NT2/D1 (cell line): ENCODE results near the gene RSPRY1.
A peak's percentile ranks its signal among the peaks of the same experiment; 100 is the strongest.
"Not testable (repeated sequence)": the region's sequence is repeated elsewhere in the genome, so short reads cannot be mapped to it uniquely, and the experiment has no call there.

Experiments used
- DNase-seq: peaks from one replicate; pipeline ENCODE4 v3.0.0-alpha.2; 2011; ENCODE audit warnings: low read depth, low spot score
- H3K27me3 ChIP-seq: 2 replicates; pipeline ENCODE4 v1.6.0; 2011; ENCODE audit warnings: mild to moderate bottlenecking; ENCODE audit not compliant: insufficient read length, insufficient read depth
- H3K36me3 ChIP-seq: 2 replicates; pipeline ENCODE4 v1.6.1; 2011; ENCODE audit warnings: mild to moderate bottlenecking, low read length, mixed read lengths; ENCODE audit not compliant: insufficient read depth, insufficient read length
- H3K4me1 ChIP-seq: 2 replicates; pipeline ENCODE4 v1.5.1; 2011; ENCODE audit not compliant: insufficient read depth, insufficient read length
- H3K4me3 ChIP-seq: 2 replicates; pipeline ENCODE4 v1.5.1; 2011; ENCODE audit warnings: low read depth; ENCODE audit not compliant: insufficient read length
- H3K9ac ChIP-seq: 2 replicates; pipeline ENCODE4 v1.6.0; 2011; ENCODE audit warnings: low read depth; ENCODE audit not compliant: insufficient read length
- H3K9me3 ChIP-seq: 2 replicates; pipeline ENCODE4 v1.5.1; 2011; ENCODE audit warnings: mild to moderate bottlenecking, low read length; ENCODE audit not compliant: insufficient read depth
- SUZ12 ChIP-seq: IDR thresholded peaks from 2 replicates; pipeline ENCODE4 v1.6.1; 2011; ENCODE audit not compliant: insufficient read length, insufficient read depth; ENCODE audit errors: extremely low read depth
- YY1 ChIP-seq: IDR thresholded peaks from 2 replicates; pipeline ENCODE4 v1.6.1; 2011; ENCODE audit not compliant: insufficient read length, insufficient read depth
- ZNF274 ChIP-seq: IDR thresholded peaks from 2 replicates; pipeline ENCODE4 v1.6.1; 2011; ENCODE audit warnings: mild to moderate bottlenecking, low read depth, low read length

Gene RSPRY1

DNA sequence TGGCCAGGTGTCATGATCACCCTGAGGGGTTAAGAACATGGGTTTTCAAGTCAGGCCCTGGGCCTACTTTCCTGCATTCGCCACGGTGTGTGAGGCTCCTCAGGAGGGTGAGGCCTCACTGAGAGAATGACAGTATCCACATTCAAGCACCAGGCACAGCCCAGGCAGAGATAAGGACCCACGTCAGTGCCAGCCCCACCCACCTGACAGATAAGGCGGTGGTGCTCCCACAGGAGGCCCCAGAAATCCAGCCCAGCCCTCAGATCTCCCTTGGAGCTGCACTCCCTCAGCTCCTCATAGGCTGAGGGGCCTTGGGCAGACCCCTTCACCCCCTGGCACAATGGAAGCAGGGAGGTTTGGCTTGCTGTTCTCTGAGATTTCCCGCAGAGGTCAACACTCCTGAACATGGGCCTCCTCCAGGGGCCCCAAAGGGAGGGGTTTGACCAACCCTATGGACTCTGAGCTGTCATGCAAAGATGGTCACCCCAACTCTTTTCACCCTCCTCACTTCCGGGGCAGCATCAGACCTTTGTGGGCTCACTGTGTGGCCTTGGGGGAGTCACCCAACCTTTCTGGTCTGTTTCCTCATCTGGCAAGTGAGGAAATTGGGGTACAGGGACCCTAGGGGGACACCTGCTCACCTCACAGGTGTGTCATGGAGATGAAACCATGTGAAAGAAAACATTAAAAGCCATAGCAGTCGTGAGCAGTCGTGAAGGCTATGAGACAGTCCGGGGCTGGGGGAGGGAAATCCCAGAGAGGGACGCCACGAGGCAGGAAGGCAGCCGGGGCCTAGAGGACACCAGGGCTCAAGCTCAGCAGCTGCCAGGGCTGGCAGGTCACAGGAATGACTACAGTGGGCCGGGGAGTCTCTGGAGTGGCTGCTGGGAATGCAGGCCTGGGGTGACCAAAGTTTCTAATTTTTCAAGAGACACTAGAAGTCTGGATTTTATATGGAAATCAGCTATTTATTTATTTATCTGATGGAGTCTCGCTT is 83.0 kb downstream of the RSPRY1 start:
- TF ChIP-seq SUZ12 = no peak
- no peak for TF ChIP-seq YY1
- TF ChIP-seq ZNF274 = no peak
- no peaks in the 10 kb centered on the region for H3K36me3 ChIP-seq
- no peak overlapping the region for H3K9ac ChIP-seq
- H3K4me1 ChIP-seq = peaks cover 14% of the 10 kb centered on the region
- no peak for DNase-seq
- H3K27me3 ChIP-seq = no peaks in the 10 kb centered on the region
- H3K4me3 ChIP-seq = no peak overlapping the region
- H3K9me3 ChIP-seq = no peaks in the 10 kb centered on the region

DNA sequence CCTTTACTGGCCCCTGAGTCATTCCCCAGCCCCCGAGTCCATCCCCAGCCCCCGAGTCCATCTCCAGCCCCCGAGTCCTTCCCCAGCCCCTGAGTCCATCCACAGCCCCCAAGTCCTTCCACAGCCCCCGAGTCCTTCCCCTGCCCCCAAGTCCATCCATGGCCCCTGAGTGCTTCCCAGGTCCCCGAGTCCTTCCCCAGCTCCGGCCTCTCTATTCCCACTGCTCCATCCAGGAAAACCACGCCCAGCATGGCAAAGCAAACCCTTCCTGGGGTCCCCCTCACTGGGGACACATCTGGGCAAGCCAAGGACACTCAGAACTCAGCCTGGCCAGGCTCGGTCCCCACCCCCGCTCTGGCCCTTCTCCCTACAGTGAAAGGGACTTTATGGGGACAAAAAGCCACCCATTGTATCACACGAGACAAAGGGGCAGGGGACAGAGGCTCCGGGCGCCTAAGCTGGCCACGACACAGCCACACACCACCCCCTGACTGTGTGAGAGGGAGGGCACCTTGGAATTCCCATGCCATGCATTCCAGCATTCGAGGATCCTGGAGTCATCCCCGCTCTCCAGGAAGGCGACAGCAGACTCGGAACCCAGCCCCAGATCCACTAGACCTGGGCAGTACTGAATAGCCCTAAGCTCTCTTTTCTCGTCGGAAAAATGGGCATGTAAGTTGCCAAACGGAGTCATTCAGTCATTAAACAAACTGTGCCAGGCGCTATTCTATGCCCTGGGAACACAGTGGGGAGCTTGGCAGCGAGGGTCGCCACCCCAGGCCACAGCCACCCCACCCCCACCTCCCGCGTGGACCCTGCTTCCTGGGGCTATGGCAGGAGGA is 84.3 kb downstream of the RSPRY1 start:
- Histone ChIP-seq H3K27me3 (no peaks in the 10 kb centered on the region), H3K4me3 (no peak overlapping the region), H3K9ac (peak overlapping the region; percentile 16), H3K36me3 (no peaks in the 10 kb centered on the region), H3K4me1 (peaks cover 12% of the 10 kb centered on the region), H3K9me3 (no peaks in the 10 kb centered on the region)
- TF ChIP-seq ZNF274 (no peak), YY1 (no peak), SUZ12 (no peak)
- no peak for DNase-seq

DNA sequence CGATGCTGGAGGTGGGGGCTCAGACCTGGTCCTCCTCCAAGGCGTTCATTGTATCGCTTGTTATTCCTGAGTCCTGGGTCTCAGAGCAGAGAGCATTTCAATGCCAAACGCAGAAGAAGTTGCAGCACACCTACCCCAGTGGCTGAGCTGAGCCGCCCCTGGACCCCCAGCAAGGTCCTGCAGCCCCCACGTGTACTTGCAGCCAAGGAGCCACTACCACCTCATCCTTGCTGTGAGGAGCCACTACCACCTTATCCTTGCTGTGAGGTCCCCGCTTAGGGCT is 84.9 kb downstream of the RSPRY1 start:
- H3K9ac ChIP-seq = no peak overlapping the region
- DNase-seq = no peak
- peaks cover 12% of the 10 kb centered on the region for H3K4me1 ChIP-seq
- H3K27me3 ChIP-seq = no peaks in the 10 kb centered on the region
- H3K9me3 ChIP-seq = no peaks in the 10 kb centered on the region
- TF ChIP-seq YY1 = no peak
- TF ChIP-seq ZNF274 = no peak
- no peak for TF ChIP-seq SUZ12
- no peaks in the 10 kb centered on the region for H3K36me3 ChIP-seq
- H3K4me3 ChIP-seq = no peak overlapping the region

DNA sequence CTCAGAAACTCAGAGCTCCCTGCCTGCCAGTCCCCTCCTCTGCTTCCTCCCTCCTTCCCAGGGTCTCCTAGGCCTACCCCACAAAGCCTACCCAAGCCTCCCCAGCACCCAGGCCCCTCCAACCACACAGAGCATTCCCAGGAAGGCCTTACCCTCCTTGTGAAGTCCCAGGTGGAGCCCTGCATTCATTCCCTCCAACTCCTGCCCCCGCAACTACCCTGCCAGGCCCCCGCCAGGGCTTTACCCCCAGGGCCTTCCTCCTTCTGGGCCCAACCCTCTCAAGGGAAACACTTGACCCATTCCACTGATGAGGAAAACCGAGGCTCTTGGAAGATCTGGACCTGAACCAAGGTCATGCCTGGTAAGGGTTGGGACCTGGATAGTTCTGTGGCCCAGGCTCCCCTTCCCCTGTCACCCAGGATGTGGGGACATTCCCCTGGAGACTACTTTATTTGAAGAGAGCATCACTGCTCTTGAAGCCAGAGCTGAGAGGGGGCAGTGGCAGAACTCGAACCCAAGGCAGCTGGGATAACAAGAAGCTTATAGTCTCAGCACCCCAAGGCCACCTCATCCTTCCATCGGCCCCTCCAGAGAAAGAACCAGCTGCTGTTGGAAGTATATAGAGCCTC is 85.9 kb downstream of the RSPRY1 start:
- H3K4me3 ChIP-seq = no peak overlapping the region
- no peaks in the 10 kb centered on the region for H3K9me3 ChIP-seq
- no peaks in the 10 kb centered on the region for H3K36me3 ChIP-seq
- peaks cover 9% of the 10 kb centered on the region for H3K4me1 ChIP-seq
- H3K9ac ChIP-seq = no peak overlapping the region
- no peak for DNase-seq
- TF ChIP-seq SUZ12 = no peak
- H3K27me3 ChIP-seq = no peaks in the 10 kb centered on the region

DNA sequence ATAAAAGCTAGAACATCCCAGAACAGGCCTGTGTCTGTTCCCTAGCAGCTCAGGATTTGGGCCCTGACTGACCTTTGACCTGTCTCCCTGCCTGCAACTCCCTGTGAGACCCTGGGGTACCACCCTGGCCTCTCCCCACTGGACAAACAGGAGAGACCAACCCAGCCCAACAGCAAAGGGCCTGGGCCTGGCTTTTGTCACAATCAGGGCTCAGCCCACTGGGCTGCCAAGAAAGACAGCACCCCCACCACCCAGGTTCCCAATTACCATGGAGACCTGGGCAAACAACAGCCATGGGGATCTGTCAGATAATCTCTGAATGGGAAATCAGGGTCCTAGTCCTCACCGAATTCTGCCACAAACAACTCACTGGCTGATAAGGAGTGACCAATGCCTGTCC is 87.2 kb downstream of the RSPRY1 start:
- Histone ChIP-seq H3K4me1 (peaks cover 9% of the 10 kb centered on the region), H3K4me3 (no peak overlapping the region), H3K9ac (no peak overlapping the region), H3K36me3 (no peaks in the 10 kb centered on the region), H3K27me3 (no peaks in the 10 kb centered on the region), H3K9me3 (no peaks in the 10 kb centered on the region)
- no peak for DNase-seq
- no peak for TF ChIP-seq ZNF274
- no peak for TF ChIP-seq SUZ12
- no peak for TF ChIP-seq YY1

DNA sequence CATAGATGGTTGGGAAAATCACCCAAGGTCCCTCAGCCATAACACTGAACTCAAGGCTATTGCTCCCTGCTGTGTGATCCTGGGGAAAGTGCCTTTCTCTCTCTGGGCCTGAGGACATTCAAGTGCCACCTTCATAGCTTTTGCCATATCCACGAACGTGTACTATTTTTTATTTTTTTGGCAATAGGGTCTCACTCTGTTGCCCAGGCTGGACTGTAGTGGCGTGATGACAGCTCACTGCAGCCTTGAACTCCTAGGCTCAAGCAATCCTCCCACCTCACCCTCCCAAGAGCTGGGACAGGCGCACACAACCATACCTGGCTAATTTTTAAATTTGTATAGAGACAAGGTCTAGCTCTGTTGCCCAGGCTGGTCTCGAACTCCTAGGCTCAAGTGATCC is 87.7 kb downstream of the RSPRY1 start:
- no peak for DNase-seq
- Histone ChIP-seq H3K9ac (no peak overlapping the region), H3K4me1 (peaks cover 7% of the 10 kb centered on the region), H3K4me3 (no peak overlapping the region), H3K36me3 (no peaks in the 10 kb centered on the region), H3K9me3 (no peaks in the 10 kb centered on the region), H3K27me3 (no peaks in the 10 kb centered on the region)
- TF ChIP-seq SUZ12 (no peak), YY1 (no peak), ZNF274 (no peak)

DNA sequence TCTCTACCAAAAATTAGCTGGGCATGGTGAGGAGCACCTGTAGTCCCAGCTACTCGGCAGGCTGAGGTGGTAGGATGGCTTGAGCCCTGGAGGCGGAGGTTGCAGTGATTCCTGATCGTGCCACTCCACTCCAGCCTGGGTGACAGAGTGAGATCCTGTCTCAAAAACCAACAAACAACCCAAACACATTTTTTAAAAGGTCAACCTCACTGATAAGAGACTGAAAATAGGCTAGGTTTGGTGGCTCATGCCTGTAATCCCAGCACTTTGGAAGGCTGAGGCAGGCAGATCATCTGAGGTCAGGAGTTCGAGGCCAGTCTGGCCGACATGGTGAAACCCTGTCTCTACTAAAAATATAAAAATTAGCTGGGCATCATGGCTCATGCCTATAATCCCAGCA is 89.8 kb downstream of the RSPRY1 start:
- H3K4me1 ChIP-seq, H3K9ac ChIP-seq, H3K4me3 ChIP-seq, H3K9me3 ChIP-seq, DNase-seq, H3K36me3 ChIP-seq, H3K27me3 ChIP-seq: not testable (repeated sequence)
